Psoas muscle (tissue), 8 donors: ENCODE data around the gene IL37. TPM values are rescaled to one million over a fixed set of nuclear protein-coding genes. Genes with fewer than 3 reads are reported as not detected.
"Not testable (repeated sequence)": the region's sequence is repeated elsewhere in the genome, so short reads cannot be mapped to it uniquely, and the experiment has no call there.

ENCODE experiments used
- ATAC-seq, 4 donors: fragments of 200-7000 bp; cut with Tn5 transposase; one replicate each; pipeline ENCODE4 v1.9.1; 2020; ENCODE audit warnings: moderate library complexity in 3 of 4, mild to moderate bottlenecking in 2 of 4
- DNase-seq, 2 donors: peaks; one replicate each; pipeline ENCODE4 v3.0.0-alpha.2; 2020
- H3K27ac ChIP-seq: fragments of 200-600 bp; one replicate; pipeline ENCODE4 v1.8.0; 2022
- H3K27me3 ChIP-seq, 3 donors: fragments of 200-600 bp in 1 of 3; one replicate each; pipeline versions ENCODE4 v1.6.1 to v1.8.0; 2013 to 2022; ENCODE audit warnings: low read length in 2 of 3, mild to moderate bottlenecking in 2 of 3, moderate library complexity in 1 of 3; ENCODE audit not compliant: insufficient read depth in 3 of 3
- H3K36me3 ChIP-seq, 2 donors: fragments of 200-600 bp in 1 of 2; one replicate each; pipeline versions ENCODE4 v1.6.1 to v1.8.0; 2013 to 2022; ENCODE audit warnings: low read depth in 1 of 2, mild to moderate bottlenecking in 1 of 2, moderate library complexity in 1 of 2; ENCODE audit not compliant: insufficient read depth in 1 of 2
- H3K4me1 ChIP-seq: fragments of 200-600 bp; one replicate; pipeline ENCODE4 v1.8.0; 2022
- H3K4me3 ChIP-seq: fragments of 200-600 bp; one replicate; pipeline ENCODE4 v1.8.0; 2022; ENCODE audit warnings: mild to moderate bottlenecking
- H3K9me3 ChIP-seq: fragments of 200-600 bp; one replicate; pipeline ENCODE4 v1.8.0; 2022
- CTCF ChIP-seq: fragments of 200-600 bp; IDR thresholded peaks from one replicate; pipeline ENCODE4 v1.8.0; 2022; ENCODE audit warnings: antibody characterized with exemption
- WGBS, 3 donors: extraction: QIAGEN DNeasy Blood & Tissue Kit; methylation state at CpG; one replicate each; pipeline versions ENCODE4 v1.1.6 to v1.1.7; 2013; 5-methylcytosine and 5-hydroxymethylcytosine counted together
- intact Hi-C, 2 donors: fragments of 100-400 bp; cut with DNase I; formaldehyde crosslinking; loops; one replicate each; pipeline versions ENCODE4 v1.11.0 to v1.14.2; 2022
- polyA plus RNA-seq, 3 donors: library from polyadenylated mRNA; stranded (reverse); fragments of 200-250 nt; gene quantifications; one replicate each; pipeline ENCODE4 v1.2.3, GENCODE V29; 2013
- total RNA-seq, 4 donors: library from RNA; stranded (reverse); fragmentation: NEBNext Ultra II Directional in 2 of 4; extraction: Animal tissue kit (Norgen Biotek cat#: 25700) in 2 of 4; gene quantifications; one replicate each; pipeline versions ENCODE4 v1.2.1 to v1.2.4, GENCODE V29; 2021 to 2023
- donor health status: healthy with polysubstance abuse.
- donor health status: DM: no; HTN: no; CAD: no; lungs with moderate emphysema.
- donor health status: Bipolar disorder and iron deficiency.
- donor health status: healthy.
- donor health status: DM: yes; HTN: yes; CAD: no.
- donor health status: DM: no; HTN: no; CAD: no.
- donor health status: DM: no; HTN: no; CAD: no.
- donor health status: DM: yes; HTN: yes; CAD: no.

IL37 gene
- total and polyA plus RNA-seq, 7 donors: not detected

GRCh38 chr2:112927745-112928144 is 16.8 kb downstream of the IL37 start:
- no peak for DNase-seq
- intact Hi-C loops: no loop called here
- Histone ChIP-seq H3K27ac (no peak overlapping the region), H3K27me3 (no peaks in the 10 kb centered on the region), H3K36me3 (no peaks in the 10 kb centered on the region), H3K9me3 (no peaks in the 10 kb centered on the region), H3K4me1 (no peaks in the 10 kb centered on the region), H3K4me3 (no peak overlapping the region)
- TF ChIP-seq CTCF: no peak
- ATAC-seq: no peak
- WGBS, 3 donors: 77 to 83% (median 83%) methylated on average over 3 of the region's 3 CpGs

- Histone ChIP-seq H3K27me3 (no peaks in the 10 kb centered on the region), H3K36me3 (no peaks in the 10 kb centered on the region), H3K27ac (no peak overlapping the region), H3K4me3 (no peak overlapping the region), H3K9me3 (no peaks in the 10 kb centered on the region), H3K4me1 (no peaks in the 10 kb centered on the region)
- WGBS, 3 donors: 88 to 91% (median 88%) methylated on average over 12 of the region's 12 CpGs
- ATAC-seq (no peak), DNase-seq (no peak)
- intact Hi-C loops: no loop called here
- TF ChIP-seq CTCF: no peak
Observed at GRCh38 chr2:112933261-112933660, 22.3 kb downstream of the IL37 start.

GRCh38 chr2:112934117-112934516 is 23.2 kb downstream of the IL37 start:
- WGBS, 3 donors: 32 to 36% (median 36%) methylated on average over 2 of the region's 2 CpGs
- H3K27ac ChIP-seq, ATAC-seq, H3K9me3 ChIP-seq, intact Hi-C loops, H3K4me3 ChIP-seq, H3K36me3 ChIP-seq, DNase-seq, H3K4me1 ChIP-seq, H3K27me3 ChIP-seq: not testable (repeated sequence)

- Histone ChIP-seq H3K36me3 (no peaks in the 10 kb centered on the region), H3K4me3 (no peak overlapping the region), H3K9me3 (no peaks in the 10 kb centered on the region), H3K27me3 (no peaks in the 10 kb centered on the region), H3K4me1 (no peaks in the 10 kb centered on the region), H3K27ac (no peak overlapping the region)
- DNase-seq (no peak), ATAC-seq (no peak)
- 57 to 72% (median 68%) methylated on average over 2 of the region's 2 CpGs for WGBS, 3 donors
- intact Hi-C loops: no loop called here
- no peak for TF ChIP-seq CTCF
Observed at GRCh38 chr2:112936927-112937232, 25.9 kb downstream of the IL37 start.

- H3K9me3 ChIP-seq: no peaks in the 10 kb centered on the region
- WGBS, 3 donors: 84 to 86% (median 85%) methylated on average over 5 of the region's 5 CpGs
Observed at GRCh38 chr2:112938904-112939303, 27.9 kb downstream of the IL37 start.

More at GRCh38 chr2:112938904-112939303, 27.9 kb downstream of the IL37 start:
- DNase-seq (no peak), ATAC-seq (no peak)
- H3K36me3 ChIP-seq: no peaks in the 10 kb centered on the region
- no peak overlapping the region for H3K4me3 ChIP-seq
- H3K27ac ChIP-seq: no peak overlapping the region
- H3K27me3 ChIP-seq: no peaks in the 10 kb centered on the region
- H3K4me1 ChIP-seq: no peaks in the 10 kb centered on the region
- TF ChIP-seq CTCF: no peak
- intact Hi-C loops: no loop called here
